ENCODE data around the gene ZHX3.

Gene ZHX3

DNA sequence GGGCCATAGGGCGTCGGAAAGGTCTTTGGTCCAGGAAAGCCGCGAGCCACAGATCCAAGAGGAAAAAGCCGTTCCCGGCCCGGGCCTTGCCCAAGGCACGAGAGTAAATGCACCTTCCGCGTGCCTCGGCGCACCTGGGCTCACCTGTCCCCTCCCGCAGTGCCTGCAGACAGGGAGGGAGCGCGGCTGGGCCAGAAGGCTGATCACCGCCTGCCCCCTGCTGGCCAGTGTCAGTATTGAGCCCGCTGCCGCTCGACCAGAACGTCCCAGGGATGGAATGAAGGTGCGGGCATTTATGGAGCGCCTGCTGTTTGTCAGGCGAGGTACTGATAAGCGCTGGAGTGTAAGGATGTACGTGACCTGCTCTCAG is 22.4 kb upstream of the ZHX3 start:
- H3K27ac ChIP-seq (ENCODE audit: low read length) = no peak overlapping the region
- no peaks in the 10 kb centered on the region for H3K9me3 ChIP-seq (ENCODE audit: control insufficient read depth, low read depth, low read length)
- no peak overlapping the region for H3K9ac ChIP-seq (ENCODE audit: low read length)
- no peaks in the 10 kb centered on the region for H3K36me3 ChIP-seq (ENCODE audit: control insufficient read depth, low read depth, low read length)
- peaks cover 3% of the 10 kb centered on the region for H3K4me1 ChIP-seq (ENCODE audit: control insufficient read depth, low read depth, low read length)
- peaks cover 10% of the 10 kb centered on the region for H3K27me3 ChIP-seq (ENCODE audit: control insufficient read depth, insufficient read depth, low read length)
- H3K4me3 ChIP-seq (ENCODE audit: low read length) = peak overlapping the region; percentile 62

- H3K36me3 ChIP-seq (ENCODE audit: control insufficient read depth, low read depth, low read length) = no peaks in the 10 kb centered on the region
- H3K9ac ChIP-seq (ENCODE audit: low read length) = no peak overlapping the region
- H3K27ac ChIP-seq (ENCODE audit: low read length) = no peak overlapping the region
- peaks cover 3% of the 10 kb centered on the region for H3K4me1 ChIP-seq (ENCODE audit: control insufficient read depth, low read depth, low read length)
- no peaks in the 10 kb centered on the region for H3K9me3 ChIP-seq (ENCODE audit: control insufficient read depth, low read depth, low read length)
- H3K27me3 ChIP-seq (ENCODE audit: control insufficient read depth, insufficient read depth, low read length) = peaks cover 10% of the 10 kb centered on the region
- H3K4me3 ChIP-seq (ENCODE audit: low read length) = no peak overlapping the region
These were observed 19.4 kb upstream of the ZHX3 start for GRCh38 chr20:41336711-41337492.

DNA sequence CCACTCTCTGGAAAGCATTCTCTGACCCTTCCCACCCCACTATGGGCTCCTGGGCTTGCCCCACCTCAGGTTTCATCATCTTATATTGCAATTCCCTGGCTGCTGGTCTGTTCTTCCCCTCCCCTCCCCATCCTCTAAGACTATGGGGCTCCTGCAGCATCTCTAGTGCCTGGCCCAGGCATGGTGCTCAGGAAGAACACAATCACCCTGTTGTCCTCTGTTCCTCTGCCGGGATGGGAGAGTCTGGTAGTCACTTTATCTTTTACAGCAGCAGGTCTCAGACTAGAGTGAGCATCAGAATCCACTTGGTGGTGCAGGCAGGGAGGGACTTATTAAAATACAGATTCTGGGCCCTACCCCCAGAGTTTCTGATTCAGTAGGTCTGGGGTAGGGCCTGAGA is 18.1 kb upstream of the ZHX3 start:
- no peak overlapping the region for H3K4me3 ChIP-seq (ENCODE audit: low read length)
- no peaks in the 10 kb centered on the region for H3K36me3 ChIP-seq (ENCODE audit: control insufficient read depth, low read depth, low read length)
- H3K9me3 ChIP-seq (ENCODE audit: control insufficient read depth, low read depth, low read length) = no peaks in the 10 kb centered on the region
- H3K9ac ChIP-seq (ENCODE audit: low read length) = no peak overlapping the region
- H3K27ac ChIP-seq (ENCODE audit: low read length) = no peak overlapping the region
- H3K27me3 ChIP-seq (ENCODE audit: control insufficient read depth, insufficient read depth, low read length) = peaks cover 10% of the 10 kb centered on the region
- peaks cover 3% of the 10 kb centered on the region for H3K4me1 ChIP-seq (ENCODE audit: control insufficient read depth, low read depth, low read length)

DNA sequence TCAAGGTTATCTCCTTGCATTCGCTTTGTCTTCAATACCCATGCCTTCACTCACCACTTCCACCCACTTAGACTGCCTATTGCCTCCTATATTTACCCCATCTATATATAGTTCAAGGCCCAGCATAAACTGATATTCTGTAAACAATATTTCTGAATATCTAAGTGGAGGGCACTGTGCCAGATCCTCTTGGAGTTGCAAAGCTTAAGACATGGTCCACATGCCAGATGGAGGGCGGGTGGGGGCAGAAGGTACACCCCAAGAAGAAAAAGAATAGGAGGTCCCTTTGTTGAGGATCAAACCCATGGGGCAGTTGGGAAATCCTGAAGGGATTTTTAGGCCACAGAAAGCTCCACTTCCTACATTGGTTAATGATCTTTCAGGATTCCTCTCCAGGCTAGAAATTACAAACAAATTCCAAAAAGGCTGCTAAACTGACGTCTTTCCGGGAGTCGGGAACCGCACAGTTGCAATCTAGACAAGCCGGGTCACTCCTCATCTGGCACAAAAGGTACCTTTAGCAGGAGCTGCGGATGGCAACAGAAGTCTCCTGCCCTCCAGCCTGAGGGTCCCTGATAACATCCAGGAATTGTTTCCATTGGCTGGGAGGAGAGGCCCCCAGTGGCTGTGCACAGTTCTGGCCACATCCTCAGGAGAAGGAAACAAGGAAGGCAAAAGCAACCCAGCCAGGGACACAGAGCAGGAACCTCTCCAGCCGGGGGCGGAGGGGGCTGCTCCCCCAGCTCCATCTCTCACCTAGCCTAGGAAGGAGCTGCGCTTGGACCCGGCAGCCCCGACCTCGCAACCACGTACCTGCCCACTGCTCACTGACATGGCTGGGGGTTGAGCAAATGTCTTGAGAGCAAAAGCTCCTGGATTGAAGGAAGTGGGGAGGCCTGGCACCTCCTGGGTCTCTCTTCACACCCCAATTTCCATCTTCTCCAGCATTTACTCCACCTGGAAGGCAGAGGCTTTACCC is 17.2 kb upstream of the ZHX3 start:
- H3K27me3 ChIP-seq (ENCODE audit: control insufficient read depth, insufficient read depth, low read length) = peaks cover 10% of the 10 kb centered on the region
- H3K27ac ChIP-seq (ENCODE audit: low read length) = no peak overlapping the region
- H3K9ac ChIP-seq (ENCODE audit: low read length) = no peak overlapping the region
- H3K36me3 ChIP-seq (ENCODE audit: control insufficient read depth, low read depth, low read length) = no peaks in the 10 kb centered on the region
- H3K9me3 ChIP-seq (ENCODE audit: control insufficient read depth, low read depth, low read length) = no peaks in the 10 kb centered on the region
- no peak overlapping the region for H3K4me3 ChIP-seq (ENCODE audit: low read length)
- H3K4me1 ChIP-seq (ENCODE audit: control insufficient read depth, low read depth, low read length) = peaks cover 3% of the 10 kb centered on the region

DNA sequence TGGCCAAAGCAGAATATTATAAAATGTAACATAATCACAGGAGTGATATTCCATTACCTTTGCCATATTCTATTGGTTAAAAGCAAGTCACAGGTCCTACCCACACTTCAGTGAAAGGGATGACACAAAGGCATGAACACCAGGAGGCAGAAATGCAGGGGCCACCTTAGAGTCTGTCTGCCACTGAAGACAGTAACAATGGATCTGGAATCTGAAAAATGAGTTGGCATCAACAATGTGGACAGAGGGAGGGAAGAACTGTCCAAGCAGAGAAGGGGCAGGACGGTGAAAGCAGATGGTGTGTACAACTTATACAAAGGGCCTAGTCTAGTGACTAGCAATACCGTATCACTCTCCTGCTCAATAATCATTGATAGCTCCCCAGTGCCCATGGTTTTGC is 16.5 kb upstream of the ZHX3 start:
- Histone ChIP-seq H3K36me3 (ENCODE audit: control insufficient read depth, low read depth, low read length) (no peaks in the 10 kb centered on the region), H3K27me3 (ENCODE audit: control insufficient read depth, insufficient read depth, low read length) (peaks cover 3% of the 10 kb centered on the region), H3K27ac (ENCODE audit: low read length) (no peak overlapping the region), H3K4me1 (ENCODE audit: control insufficient read depth, low read depth, low read length) (no peaks in the 10 kb centered on the region), H3K4me3 (ENCODE audit: low read length) (no peak overlapping the region), H3K9me3 (ENCODE audit: control insufficient read depth, low read depth, low read length) (no peaks in the 10 kb centered on the region), H3K9ac (ENCODE audit: low read length) (no peak overlapping the region)

GRCh38 chr20:41331731-41332130 is 14.2 kb upstream of the ZHX3 start:
- Histone ChIP-seq H3K4me3 (ENCODE audit: low read length) (no peak overlapping the region), H3K9ac (ENCODE audit: low read length) (no peak overlapping the region), H3K27ac (ENCODE audit: low read length) (no peak overlapping the region), H3K9me3 (ENCODE audit: control insufficient read depth, low read depth, low read length) (no peaks in the 10 kb centered on the region), H3K27me3 (ENCODE audit: control insufficient read depth, insufficient read depth, low read length) (no peaks in the 10 kb centered on the region), H3K36me3 (ENCODE audit: control insufficient read depth, low read depth, low read length) (no peaks in the 10 kb centered on the region), H3K4me1 (ENCODE audit: control insufficient read depth, low read depth, low read length) (no peaks in the 10 kb centered on the region)

DNA sequence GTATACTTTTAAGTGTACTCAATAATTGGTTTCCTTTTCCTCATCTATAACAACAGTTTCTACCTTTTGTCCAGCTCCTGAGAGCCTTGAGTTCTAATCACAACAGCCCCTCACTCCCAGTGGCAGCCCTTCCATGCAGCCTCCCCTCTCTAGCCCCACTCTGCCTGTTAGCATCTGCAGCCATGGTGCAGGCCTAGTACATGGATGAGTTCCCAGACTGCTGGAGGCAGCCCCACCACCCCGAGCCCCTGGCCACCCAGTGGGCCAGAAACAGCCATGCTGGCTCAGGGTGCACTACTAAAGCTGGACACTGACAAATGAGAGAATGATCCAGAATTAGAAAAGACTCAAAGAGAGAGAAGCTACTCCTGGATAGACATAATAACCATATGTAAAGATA is 13.4 kb upstream of the ZHX3 start:
- Histone ChIP-seq H3K27me3 (ENCODE audit: control insufficient read depth, insufficient read depth, low read length) (no peaks in the 10 kb centered on the region), H3K9me3 (ENCODE audit: control insufficient read depth, low read depth, low read length) (no peaks in the 10 kb centered on the region), H3K9ac (ENCODE audit: low read length) (no peak overlapping the region), H3K4me1 (ENCODE audit: control insufficient read depth, low read depth, low read length) (no peaks in the 10 kb centered on the region), H3K36me3 (ENCODE audit: control insufficient read depth, low read depth, low read length) (no peaks in the 10 kb centered on the region), H3K27ac (ENCODE audit: low read length) (no peak overlapping the region), H3K4me3 (ENCODE audit: low read length) (no peak overlapping the region)

GRCh38 chr20:41330343-41330720 is 12.8 kb upstream of the ZHX3 start:
- H3K27ac ChIP-seq (ENCODE audit: low read length) = no peak overlapping the region
- H3K9ac ChIP-seq (ENCODE audit: low read length) = no peak overlapping the region

GRCh38 chr20:41329435-41330342 is 12.2 kb upstream of the ZHX3 start:
- Histone ChIP-seq H3K27me3 (ENCODE audit: control insufficient read depth, insufficient read depth, low read length) (no peaks in the 10 kb centered on the region), H3K4me3 (ENCODE audit: low read length) (no peak overlapping the region), H3K36me3 (ENCODE audit: control insufficient read depth, low read depth, low read length) (no peaks in the 10 kb centered on the region), H3K27ac (ENCODE audit: low read length) (no peak overlapping the region), H3K9me3 (ENCODE audit: control insufficient read depth, low read depth, low read length) (no peaks in the 10 kb centered on the region), H3K9ac (ENCODE audit: low read length) (no peak overlapping the region), H3K4me1 (ENCODE audit: control insufficient read depth, low read depth, low read length) (no peaks in the 10 kb centered on the region)

More at GRCh38 chr20:41330343-41330720, 12.8 kb upstream of the ZHX3 start:
- no peaks in the 10 kb centered on the region for H3K36me3 ChIP-seq (ENCODE audit: control insufficient read depth, low read depth, low read length)
- H3K4me3 ChIP-seq (ENCODE audit: low read length) = no peak overlapping the region
- no peaks in the 10 kb centered on the region for H3K9me3 ChIP-seq (ENCODE audit: control insufficient read depth, low read depth, low read length)
- no peaks in the 10 kb centered on the region for H3K4me1 ChIP-seq (ENCODE audit: control insufficient read depth, low read depth, low read length)
- no peaks in the 10 kb centered on the region for H3K27me3 ChIP-seq (ENCODE audit: control insufficient read depth, insufficient read depth, low read length)

- Histone ChIP-seq H3K27ac (ENCODE audit: low read length) (no peak overlapping the region), H3K9ac (ENCODE audit: low read length) (no peak overlapping the region), H3K4me3 (ENCODE audit: low read length) (no peak overlapping the region), H3K9me3 (ENCODE audit: control insufficient read depth, low read depth, low read length) (no peaks in the 10 kb centered on the region), H3K36me3 (ENCODE audit: control insufficient read depth, low read depth, low read length) (no peaks in the 10 kb centered on the region), H3K27me3 (ENCODE audit: control insufficient read depth, insufficient read depth, low read length) (no peaks in the 10 kb centered on the region), H3K4me1 (ENCODE audit: control insufficient read depth, low read depth, low read length) (no peaks in the 10 kb centered on the region)
These were observed 9.6 kb upstream of the ZHX3 start for GRCh38 chr20:41327178-41327577.

- H3K9ac ChIP-seq (ENCODE audit: low read length) = no peak overlapping the region
- peaks cover 13% of the 10 kb centered on the region for H3K27me3 ChIP-seq (ENCODE audit: control insufficient read depth, insufficient read depth, low read length)
- H3K4me3 ChIP-seq (ENCODE audit: low read length) = no peak overlapping the region
- peaks cover 5% of the 10 kb centered on the region for H3K4me1 ChIP-seq (ENCODE audit: control insufficient read depth, low read depth, low read length)
- H3K9me3 ChIP-seq (ENCODE audit: control insufficient read depth, low read depth, low read length) = no peaks in the 10 kb centered on the region
- no peaks in the 10 kb centered on the region for H3K36me3 ChIP-seq (ENCODE audit: control insufficient read depth, low read depth, low read length)
- H3K27ac ChIP-seq (ENCODE audit: low read length) = no peak overlapping the region
These were observed 3.4 kb upstream of the ZHX3 start for GRCh38 chr20:41320976-41321375.

All from iPS-18a (cell line).